HepG2 (cell line): ENCODE measurements around the gene FPGS. TPM values are rescaled to one million over a fixed set of nuclear protein-coding genes. Genes with fewer than 3 reads are reported as not detected.
A peak's percentile ranks its signal among the peaks of the same experiment; 100 is the strongest.

ENCODE experiments used
- GABPB1 ChIP-seq: IDR thresholded peaks from 2 replicates; pipeline ENCODE4 v1.6.1; 2016; ENCODE audit warnings: mild to moderate bottlenecking, missing genetic modification reagents, moderate library complexity, missing compliant biosample characterization
- MAZ ChIP-seq, 2 experiments: sonication (generic) in 1 of 2; formaldehyde crosslinking in 1 of 2; IDR thresholded peaks; 2 replicates each; pipeline versions ENCODE4 v1.5.0 to v1.6.1; 2012 to 2020; ENCODE audit warnings: low read depth in 2 of 2, mild to moderate bottlenecking in 2 of 2, borderline replicate concordance in 1 of 2, improper control_type of control experiment in 1 of 2, low read length in 1 of 2, missing genetic modification reagents in 1 of 2, moderate library complexity in 1 of 2
- MBD4 ChIP-seq: IDR thresholded peaks from 2 replicates; pipeline ENCODE4 v1.6.1; 2012; ENCODE audit warnings: low read length, inconsistent platforms, borderline replicate concordance
- MIER3 ChIP-seq: IDR thresholded peaks from 2 replicates; pipeline ENCODE4 v1.6.1; 2016; ENCODE audit warnings: missing compliant biosample characterization, borderline replicate concordance
- NFYC ChIP-seq: IDR thresholded peaks from 2 replicates; pipeline ENCODE4 v1.6.1; 2016; ENCODE audit warnings: missing genetic modification reagents, missing compliant biosample characterization
- NR2F1 ChIP-seq, 2 experiments: fragments of 450-650 bp in 1 of 2; formaldehyde crosslinking in 1 of 2; IDR thresholded peaks; 2 replicates each; pipeline versions ENCODE4 v1.5.0 to v1.6.1; 2016 to 2020; ENCODE audit warnings: mild to moderate bottlenecking in 1 of 2, missing compliant biosample characterization in 1 of 2, missing genetic modification reagents in 1 of 2, moderate library complexity in 1 of 2
- PCBP1 ChIP-seq: fragments of 200-400 bp; formaldehyde crosslinking; IDR thresholded peaks from 2 replicates; pipeline ENCODE4 v1.6.1; 2017; ENCODE audit warnings: mild to moderate bottlenecking, low read depth, low read length, borderline replicate concordance
- SALL2 ChIP-seq: sonication (generic); formaldehyde crosslinking; IDR thresholded peaks from 2 replicates; pipeline ENCODE4 v1.8.1; 2023; ENCODE audit warnings: mild to moderate bottlenecking, missing genetic modification reagents, inconsistent platforms
- SMARCE1 ChIP-seq: fragments of 450-650 bp; IDR thresholded peaks from 2 replicates; pipeline ENCODE4 v1.6.1; 2017; ENCODE audit warnings: borderline replicate concordance
- YEATS2 ChIP-seq: sonication (generic); formaldehyde crosslinking; IDR thresholded peaks from 2 replicates; pipeline ENCODE4 v1.4.0; 2020; ENCODE audit warnings: missing genetic modification reagents, borderline replicate concordance
- YY1 ChIP-seq: IDR thresholded peaks from 2 replicates; pipeline ENCODE4 v1.6.1; 2011; ENCODE audit warnings: low read length, low read depth, moderate library complexity, mild to moderate bottlenecking; ENCODE audit not compliant: insufficient read depth, insufficient replicate concordance
- ZIK1 ChIP-seq: sonication (generic); formaldehyde crosslinking; IDR thresholded peaks from 2 replicates; pipeline ENCODE4 v1.5.0; 2020; ENCODE audit warnings: mild to moderate bottlenecking, low read depth, missing genetic modification reagents, borderline replicate concordance
- ZNF124 ChIP-seq: sonication (generic); formaldehyde crosslinking; IDR thresholded peaks from 2 replicates; pipeline ENCODE4 v1.4.0; 2020; ENCODE audit warnings: missing genetic modification reagents
- ZNF292 ChIP-seq: sonication (generic); formaldehyde crosslinking; IDR thresholded peaks from 2 replicates; pipeline ENCODE4 v1.8.1; 2022; ENCODE audit warnings: mild to moderate bottlenecking, low read depth, missing genetic modification reagents, borderline replicate concordance
- ZNF350 ChIP-seq: sonication (generic); formaldehyde crosslinking; IDR thresholded peaks from 2 replicates; pipeline ENCODE4 v1.4.0; 2020; ENCODE audit warnings: mild to moderate bottlenecking, low read depth, missing genetic modification reagents, borderline replicate concordance
- ZNF609 ChIP-seq: sonication (generic); formaldehyde crosslinking; IDR thresholded peaks from 2 replicates; pipeline ENCODE4 v1.4.0; 2020; ENCODE audit warnings: mild to moderate bottlenecking, missing genetic modification reagents, borderline replicate concordance
- ZNF614 ChIP-seq: IDR thresholded peaks from 2 replicates; pipeline ENCODE4 v1.6.1; 2018; ENCODE audit warnings: missing biosample characterization, missing genetic modification reagents, inconsistent platforms, borderline replicate concordance
- polyA plus RNA-seq, 8 experiments: library from polyadenylated mRNA; depleted of rRNA in 3 of 8; stranded (reverse) in 7 of 8; unstranded in 1 of 8; fragments of >200 nt; fragmentation: Illumina TruSeq in 4 of 8; extraction: Trizol in 4 of 8; gene quantifications; 2 replicates each; pipeline versions ENCODE4 v1.2.1 to v1.2.3, GENCODE V29; 2011 to 2016; ENCODE audit warnings: low read depth in 4 of 8, missing spikeins in 1 of 8, mixed read lengths in 1 of 8; ENCODE audit not compliant: insufficient read depth in 1 of 8
- total RNA-seq, 5 experiments: library from RNA; depleted of rRNA; stranded (reverse); fragments of >200 nt; fragmentation: Illumina TruSeq; extraction: Trizol; gene quantifications; 2 replicates each; pipeline ENCODE4 v1.2.3, GENCODE V29; 2016; ENCODE audit warnings: low read depth in 1 of 5
- TF ChIP-seq, protein P1 (sequence below): sonication (generic); formaldehyde crosslinking; IDR thresholded peaks from 2 replicates; pipeline ENCODE4 v1.4.0; 2020; ENCODE audit warnings: missing genetic modification reagents, borderline replicate concordance

The FPGS gene
- total and polyA plus RNA-seq, 2 of the 13 experiments (the other 11 are each of a cell fraction or from before 2014, with no cell fraction given): 35.6 to 36.8 TPM

DNA sequence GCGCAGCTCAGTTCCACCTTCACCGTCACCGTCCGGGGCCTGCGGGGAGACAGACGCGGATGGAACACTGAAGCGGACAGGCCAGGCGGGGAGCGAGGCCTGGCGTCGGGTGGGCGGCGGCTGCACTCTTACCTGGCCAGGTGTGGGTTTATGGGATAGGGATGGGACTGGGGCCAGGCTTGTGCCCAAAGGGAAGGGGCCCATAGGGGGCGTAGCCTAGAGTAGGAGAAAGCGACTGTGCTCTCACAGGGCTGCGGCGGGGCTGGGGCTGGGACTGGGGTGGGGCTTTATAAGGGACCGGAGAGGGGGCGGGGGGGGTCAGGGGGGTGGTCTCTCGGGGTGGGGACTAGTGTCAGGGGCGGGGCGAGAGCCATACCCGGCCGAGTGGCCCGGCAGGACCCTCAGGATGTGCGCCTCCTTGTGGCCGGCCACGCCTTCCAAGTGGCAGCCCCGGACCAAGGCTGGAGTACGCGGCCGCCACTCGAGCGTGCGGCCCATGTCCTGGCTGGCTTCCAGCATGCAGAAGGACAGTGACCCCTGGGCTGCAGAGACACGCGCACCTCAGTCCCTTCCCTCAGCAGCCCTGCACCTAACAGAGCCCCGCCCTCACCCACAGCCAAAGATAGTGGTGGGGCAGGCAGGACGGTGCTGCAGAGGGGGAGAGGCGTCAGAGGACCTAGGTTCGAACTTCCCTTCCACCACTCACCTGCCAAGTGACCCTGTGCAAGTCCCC lies 22.8 kb downstream of the FPGS start (continued):
- TF ChIP-seq ZNF609: peak; percentile 17; the same call in 1 of the 2 replicates
- TF ChIP-seq SMARCE1: no peak
- peak; percentile 74; the same call in 1 of the 2 replicates for TF ChIP-seq ZNF292 (CRISPR knock-in tag)
- peak; percentile 47; the same call in 1 of the 2 replicates for TF ChIP-seq YEATS2 (CRISPR knock-in tag)
- TF ChIP-seq MIER3 (CRISPR knock-in tag): 0 out of 2 replicates have a peak, but pooled peaks have one; percentile 19
- TF ChIP-seq PCBP1: 0 out of 2 replicates have a peak, but pooled peaks have one; percentile 52
- peak; percentile 55; the same call in 1 of the 2 replicates for TF ChIP-seq SALL2
- TF ChIP-seq, protein P1, sequence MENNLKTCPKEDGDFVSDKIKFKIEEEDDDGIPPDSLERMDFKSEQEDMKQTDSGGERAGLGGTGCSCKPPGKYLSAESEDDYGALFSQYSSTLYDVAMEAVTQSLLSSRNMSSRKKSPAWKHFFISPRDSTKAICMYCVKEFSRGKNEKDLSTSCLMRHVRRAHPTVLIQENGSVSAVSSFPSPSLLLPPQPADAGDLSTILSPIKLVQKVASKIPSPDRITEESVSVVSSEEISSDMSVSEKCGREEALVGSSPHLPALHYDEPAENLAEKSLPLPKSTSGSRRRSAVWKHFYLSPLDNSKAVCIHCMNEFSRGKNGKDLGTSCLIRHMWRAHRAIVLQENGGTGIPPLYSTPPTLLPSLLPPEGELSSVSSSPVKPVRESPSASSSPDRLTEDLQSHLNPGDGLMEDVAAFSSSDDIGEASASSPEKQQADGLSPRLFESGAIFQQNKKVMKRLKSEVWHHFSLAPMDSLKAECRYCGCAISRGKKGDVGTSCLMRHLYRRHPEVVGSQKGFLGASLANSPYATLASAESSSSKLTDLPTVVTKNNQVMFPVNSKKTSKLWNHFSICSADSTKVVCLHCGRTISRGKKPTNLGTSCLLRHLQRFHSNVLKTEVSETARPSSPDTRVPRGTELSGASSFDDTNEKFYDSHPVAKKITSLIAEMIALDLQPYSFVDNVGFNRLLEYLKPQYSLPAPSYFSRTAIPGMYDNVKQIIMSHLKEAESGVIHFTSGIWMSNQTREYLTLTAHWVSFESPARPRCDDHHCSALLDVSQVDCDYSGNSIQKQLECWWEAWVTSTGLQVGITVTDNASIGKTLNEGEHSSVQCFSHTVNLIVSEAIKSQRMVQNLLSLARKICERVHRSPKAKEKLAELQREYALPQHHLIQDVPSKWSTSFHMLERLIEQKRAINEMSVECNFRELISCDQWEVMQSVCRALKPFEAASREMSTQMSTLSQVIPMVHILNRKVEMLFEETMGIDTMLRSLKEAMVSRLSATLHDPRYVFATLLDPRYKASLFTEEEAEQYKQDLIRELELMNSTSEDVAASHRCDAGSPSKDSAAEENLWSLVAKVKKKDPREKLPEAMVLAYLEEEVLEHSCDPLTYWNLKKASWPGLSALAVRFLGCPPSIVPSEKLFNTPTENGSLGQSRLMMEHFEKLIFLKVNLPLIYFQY (CRISPR knock-in tag): no peak
- no peak for TF ChIP-seq MBD4
- TF ChIP-seq ZNF124: 0 out of 2 replicates have a peak, but pooled peaks have one; percentile 70
- TF ChIP-seq ZIK1: peak; percentile 51; the same call in 1 of the 2 replicates
- TF ChIP-seq ZNF350: 0 out of 2 replicates have a peak, but pooled peaks have one; percentile 30
- TF ChIP-seq NR2F1 (CRISPR knock-in tag; IDR thresholded peaks at IDR 0.05): peak in 1 of 2 experiments; percentile 56; a peak in 1 of 4 replicates
- TF ChIP-seq YY1: peak; percentile 62
- TF ChIP-seq ZNF614 (CRISPR knock-in tag): 0 out of 2 replicates have a peak, but pooled peaks have one; percentile 36
- no peak for TF ChIP-seq NFYC (CRISPR knock-in tag)
- 0 out of 2 replicates have a peak, but pooled peaks have one; percentile 18 for TF ChIP-seq MAZ (IDR thresholded peaks at IDR 0.05; ENCODE audit: borderline replicate concordance, low read depth, low read length)
- TF ChIP-seq MAZ (CRISPR knock-in tag; IDR thresholded peaks at IDR 0.05; ENCODE audit: low read depth): peak; percentile 59
- TF ChIP-seq GABPB1 (CRISPR knock-in tag): peak; percentile 69; the same call in 1 of the 2 replicates
